Renal pelvis (tissue), 4 donors: ENCODE data around the gene AADACL4. TPM values are rescaled to one million over a fixed set of nuclear protein-coding genes. Genes with fewer than 3 reads are reported as not detected.

ENCODE experiments used
- DNase-seq: peaks from one replicate; pipeline ENCODE4 v3.0.0-alpha.2; 2013
- polyA plus RNA-seq, 3 donors: library from polyadenylated mRNA; unstranded; fragments of 120-200 nt; gene quantifications; one replicate each; pipeline ENCODE4 v1.2.1, GENCODE V29; 2013; ENCODE audit not compliant: insufficient read length in 3 of 3

AADACL4 gene
- polyA plus RNA-seq, 3 donors, result 1.2 to 2.7 (median 2.5) TPM

- DNase-seq, result no peak
Measured at GRCh38 chr1:12610305-12610935, 33.5 kb upstream of the AADACL4 start.

DNA sequence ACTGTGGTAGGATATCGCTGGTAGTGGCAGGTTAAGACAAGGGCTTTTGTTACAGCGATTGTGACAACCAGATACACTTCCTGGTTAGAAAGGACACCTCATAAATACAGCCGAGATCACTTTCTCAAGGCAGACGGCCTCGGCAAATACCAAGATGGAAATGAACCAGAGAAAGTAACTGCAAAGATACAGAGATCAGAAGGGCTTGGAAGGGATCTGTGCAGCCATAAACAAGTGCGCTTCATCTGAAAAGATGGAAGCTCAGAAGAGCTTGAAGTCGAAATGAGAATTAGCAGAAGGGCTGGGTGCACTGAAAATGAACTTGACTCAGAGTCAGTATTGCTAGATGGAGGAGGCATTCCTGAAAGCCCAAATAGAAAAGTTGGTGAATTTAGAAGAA lies 32.9 kb upstream of the AADACL4 start:
- no peak for DNase-seq

GRCh38 chr1:12613180-12613579 lies 30.7 kb upstream of the AADACL4 start:
- DNase-seq, result no peak

DNA sequence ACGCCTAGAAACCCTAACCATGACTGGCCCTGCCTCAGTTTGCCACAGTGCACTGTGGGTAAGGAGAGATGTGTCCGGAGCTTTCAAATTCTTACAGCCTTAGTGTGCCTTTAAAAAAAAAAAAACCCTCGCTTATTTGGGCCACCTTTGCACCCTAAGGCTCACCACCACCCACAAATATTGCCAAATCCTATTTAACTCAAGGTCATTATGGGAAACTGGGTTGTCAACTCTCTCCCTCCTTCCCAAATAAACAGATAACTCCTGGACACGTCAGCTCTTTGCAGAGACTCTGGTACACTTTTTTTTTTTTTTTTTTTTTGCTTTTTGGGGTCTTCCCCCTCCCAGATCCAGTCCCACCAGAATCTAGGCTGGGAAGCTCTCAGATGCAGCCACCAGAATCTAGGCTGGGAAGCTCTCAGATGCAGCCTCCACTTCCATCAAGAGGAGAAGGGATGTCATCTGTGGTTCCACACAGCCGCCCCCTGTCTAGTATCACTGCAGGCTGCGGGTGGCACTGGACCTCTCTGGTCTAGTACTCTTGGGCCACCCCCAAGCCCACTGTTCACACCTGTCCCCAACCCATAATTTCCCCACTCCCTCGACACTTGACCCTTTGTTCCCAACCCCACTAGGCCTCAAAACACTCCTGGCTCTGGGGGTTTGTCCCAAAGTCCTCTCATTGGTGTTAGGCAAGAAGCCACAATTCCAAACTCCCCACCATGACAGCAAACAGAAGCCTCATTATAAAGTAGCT lies 29.3 kb upstream of the AADACL4 start:
- DNase-seq, result no peak

DNA sequence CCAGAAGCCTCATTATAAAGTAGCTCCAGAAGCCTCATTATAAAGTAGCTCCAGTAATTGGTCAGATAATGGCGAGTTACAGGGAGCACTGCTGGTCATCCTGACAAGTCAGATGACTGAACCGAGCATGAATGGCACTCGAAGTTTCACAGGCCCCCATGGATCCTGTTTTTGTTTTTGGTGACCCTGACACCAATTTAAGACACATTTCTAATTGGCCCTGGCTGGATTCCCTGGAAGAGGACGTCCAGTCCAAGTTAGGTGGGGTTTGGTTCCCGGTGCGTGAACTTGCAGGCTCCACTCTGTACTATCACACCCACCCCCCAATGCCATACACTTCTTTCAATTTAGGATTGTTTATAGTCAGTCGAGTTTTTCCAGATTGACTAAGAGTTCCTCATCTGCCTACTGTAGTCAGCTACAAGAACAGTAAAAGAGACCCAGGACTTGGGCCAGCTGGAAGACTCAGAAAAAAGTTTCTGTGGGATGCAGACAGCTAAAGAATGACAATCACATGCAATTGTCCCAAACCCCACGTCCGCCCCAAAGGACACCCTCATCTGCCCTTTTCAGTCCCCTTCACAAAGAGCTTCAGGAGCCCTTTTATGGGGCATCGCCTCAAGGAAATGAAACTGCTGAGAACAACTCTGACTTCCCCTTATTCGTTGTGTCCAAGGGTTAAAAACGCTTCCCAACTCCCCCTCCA lies 28.6 kb upstream of the AADACL4 start:
- DNase-seq, result no peak

GRCh38 chr1:12615865-12616708 lies 27.8 kb upstream of the AADACL4 start:
- peak; percentile 54 for DNase-seq

DNA sequence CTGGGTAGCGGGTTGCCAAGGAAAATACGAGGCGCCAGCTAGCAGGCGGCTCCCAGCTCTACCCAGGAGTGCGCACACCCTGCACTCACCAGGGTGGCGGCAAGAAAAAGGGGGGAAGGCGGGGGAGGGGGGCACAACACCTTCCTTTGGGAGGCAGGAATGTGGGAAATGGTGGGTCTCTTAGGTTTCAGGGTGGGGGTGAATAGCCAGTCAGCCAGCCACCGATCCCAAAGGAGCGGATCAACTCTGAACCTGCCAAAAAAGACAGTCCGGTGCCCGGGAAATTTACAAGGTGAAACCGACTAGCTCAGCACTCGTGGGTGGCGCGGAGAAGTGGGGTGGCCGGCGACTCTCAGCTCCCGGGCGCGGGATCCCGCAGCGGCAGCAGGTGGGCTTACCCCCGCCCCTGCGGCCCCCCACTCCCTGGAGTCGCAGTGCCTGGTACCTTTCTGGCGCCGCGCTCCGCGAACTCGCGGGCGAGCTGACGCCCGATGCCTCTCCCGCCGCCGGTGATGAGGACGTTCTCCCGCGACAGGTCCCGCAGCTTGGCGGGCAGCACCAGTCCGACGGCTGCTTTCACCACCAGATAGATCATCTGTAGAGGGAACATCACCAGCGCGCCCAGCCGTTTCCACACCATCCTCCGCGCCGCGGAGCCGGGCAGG lies 27.0 kb upstream of the AADACL4 start:
- DNase-seq, result no peak

DNA sequence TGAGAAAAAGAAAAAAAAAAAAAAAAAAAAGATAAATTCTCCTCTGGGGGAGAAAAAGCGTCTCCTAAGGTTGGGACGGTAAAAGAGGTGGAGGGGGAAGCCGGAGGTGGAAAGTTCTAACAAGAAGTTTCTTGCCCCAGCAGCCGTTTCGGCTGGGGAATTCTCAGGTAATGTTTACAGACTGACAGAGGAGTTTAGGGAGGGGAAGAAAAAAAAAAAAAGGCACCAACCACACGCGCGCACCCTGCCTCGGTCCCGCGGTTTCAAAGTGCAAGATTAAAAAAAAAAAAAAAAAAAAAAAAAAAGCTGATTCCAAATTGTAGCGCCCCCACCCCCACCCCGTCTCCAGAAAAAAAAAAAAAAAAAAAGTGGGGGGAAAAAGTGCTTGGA lies 26.4 kb upstream of the AADACL4 start:
- no peak for DNase-seq

- peak; percentile 92 for DNase-seq
Measured at GRCh38 chr1:12617901-12618660, 25.8 kb upstream of the AADACL4 start, which contains the start of gene DHRS3. Gene DHRS3, minus strand, starts transcription at chr1:12618210. Its CDS starts 862 bp downstream, at chr1:12617348.

- peak; percentile 35 for DNase-seq
Measured at GRCh38 chr1:12618661-12618964, 25.3 kb upstream of the AADACL4 start.

DNA sequence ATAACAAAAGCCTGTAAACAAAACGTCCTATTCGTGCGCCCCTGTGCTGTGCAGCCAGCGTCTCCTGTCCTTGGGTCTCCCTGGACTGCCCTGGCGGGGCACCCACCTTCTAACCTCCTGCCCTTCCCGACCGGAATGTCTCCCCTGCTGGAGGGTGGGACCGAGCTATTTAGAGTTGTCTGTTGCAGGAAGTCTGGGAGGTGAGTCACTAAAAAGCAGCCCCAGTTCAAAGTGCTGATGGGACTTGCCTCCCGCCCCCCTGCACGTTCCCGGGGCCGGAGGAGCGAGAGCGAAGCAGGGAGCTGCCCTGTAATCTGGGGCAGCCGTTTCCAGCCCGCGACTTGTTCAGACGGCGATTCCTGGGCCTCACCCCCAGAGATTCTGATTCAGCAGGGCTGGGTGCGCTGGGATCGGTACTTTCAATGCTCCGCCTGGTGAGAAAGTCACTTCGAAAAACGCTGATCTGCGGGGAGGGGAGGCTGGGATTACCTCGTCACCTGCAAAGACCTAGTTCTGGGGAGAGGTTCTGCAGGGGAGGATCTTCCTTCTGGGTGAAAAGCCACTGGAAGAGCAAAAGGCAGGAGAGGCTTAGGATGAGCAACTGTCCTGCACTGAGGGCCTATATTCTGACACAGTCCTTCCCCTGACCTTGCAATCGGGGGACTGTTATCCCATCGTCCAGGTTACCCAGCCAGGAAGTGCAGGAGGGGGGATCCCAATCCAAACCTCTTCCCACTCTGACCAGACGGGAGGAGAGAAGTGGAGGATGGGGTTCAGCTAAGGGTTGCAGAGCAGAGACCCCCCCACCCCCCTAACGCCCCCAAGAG lies 24.7 kb upstream of the AADACL4 start:
- peak; percentile 52 for DNase-seq

DNA sequence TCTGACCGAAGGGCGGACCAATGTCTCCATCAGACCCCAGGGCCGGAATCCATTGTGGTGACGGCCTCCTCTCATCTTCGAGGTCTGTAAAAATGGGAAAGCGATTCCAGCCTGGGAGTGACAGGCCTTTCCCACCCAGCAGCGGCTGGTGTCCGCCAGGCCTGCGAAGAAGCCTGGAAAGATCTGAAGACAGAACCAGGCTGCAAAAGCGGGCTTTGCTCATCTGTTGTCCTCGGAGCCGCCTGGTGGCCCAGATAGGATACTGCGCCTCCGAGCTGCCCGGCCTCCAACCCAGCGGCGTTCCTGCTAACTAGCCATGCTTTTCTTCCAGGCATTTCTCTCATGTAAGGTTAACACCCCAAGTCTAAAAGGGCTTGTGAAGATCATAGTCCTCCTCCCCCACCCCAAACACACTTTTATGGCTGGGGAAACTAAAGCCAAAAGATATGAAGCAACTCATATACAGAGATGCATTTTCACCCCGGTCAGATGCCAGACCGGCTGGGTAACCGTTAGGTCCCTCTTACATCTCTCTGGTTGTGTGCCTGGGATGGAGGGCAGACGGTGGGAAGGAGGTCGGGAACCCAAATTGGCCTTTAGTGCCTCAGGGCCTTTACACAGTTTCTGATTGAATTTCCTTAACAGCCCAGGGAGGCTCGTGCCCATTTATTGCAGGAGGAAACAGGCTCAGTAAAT lies 23.9 kb upstream of the AADACL4 start:
- peak; percentile 89 for DNase-seq

DNA sequence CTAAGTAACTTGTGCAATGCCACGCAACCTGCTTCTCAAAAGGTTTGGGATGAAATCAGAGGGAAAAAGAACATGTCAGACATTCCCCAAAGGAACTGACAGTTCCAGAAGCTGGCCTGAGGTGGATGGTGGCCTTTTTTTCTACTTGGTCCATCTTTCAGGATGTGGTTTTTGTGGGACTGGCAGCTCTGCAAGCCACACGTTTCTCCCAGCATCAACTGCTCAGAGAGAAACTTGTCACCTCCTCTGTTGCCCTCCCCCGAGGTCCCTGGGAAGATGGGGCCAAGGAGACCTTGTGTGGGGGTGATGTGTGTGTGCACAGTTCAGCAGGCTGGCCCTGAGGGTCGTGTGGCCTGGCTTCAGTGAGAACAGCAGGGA lies 23.4 kb upstream of the AADACL4 start:
- no peak for DNase-seq

DNA sequence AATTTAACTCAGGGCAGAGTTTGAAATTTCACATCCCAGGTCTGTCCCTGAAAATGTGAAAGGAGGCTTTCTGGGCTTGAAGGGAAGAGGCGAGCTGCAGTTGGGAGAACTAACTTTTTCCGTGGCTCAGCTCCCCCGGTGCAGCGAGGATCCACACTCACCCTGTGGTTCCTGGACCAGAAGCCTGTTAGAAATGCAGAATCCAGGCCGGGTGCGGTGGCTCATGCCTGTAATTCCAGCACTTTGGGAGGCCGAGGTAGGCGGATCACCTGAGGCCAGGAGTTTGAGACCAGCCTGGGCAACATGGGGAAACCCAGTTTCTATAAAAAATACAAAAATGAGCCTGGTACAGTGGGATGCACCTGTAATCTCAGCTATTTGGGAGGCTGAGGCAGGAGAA lies 23.0 kb upstream of the AADACL4 start:
- DNase-seq, result no peak

- peak; percentile 54 for DNase-seq
Measured at GRCh38 chr1:12621346-12622335, 22.2 kb upstream of the AADACL4 start.

GRCh38 chr1:12622506-12622905 lies 21.4 kb upstream of the AADACL4 start:
- DNase-seq, result no peak

DNA sequence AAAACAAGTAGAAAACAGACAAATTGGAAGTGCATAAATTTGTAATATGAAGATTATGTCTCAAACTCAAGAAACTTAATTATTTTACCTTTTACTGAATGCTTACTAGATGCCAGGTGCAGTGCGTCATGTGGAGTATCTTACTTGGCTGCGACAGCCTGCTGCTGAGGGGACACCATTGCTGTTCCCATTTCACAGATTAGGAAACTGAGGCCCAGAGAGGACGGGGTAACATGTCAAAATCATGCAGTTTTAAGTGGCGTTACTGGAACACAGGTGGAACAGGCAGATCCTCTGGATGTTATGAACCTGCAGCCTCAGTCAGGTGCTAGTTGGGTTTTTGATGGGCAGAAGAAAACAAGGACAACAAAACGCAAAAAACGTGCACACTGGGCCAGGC lies 18.6 kb upstream of the AADACL4 start:
- no peak for DNase-seq

- DNase-seq, result no peak
Measured at GRCh38 chr1:12626888-12627287, 17.0 kb upstream of the AADACL4 start.
